ENCODE measurements around the gene ADRA2C. TPM values are rescaled to one million over a fixed set of nuclear protein-coding genes. Genes with fewer than 3 reads are reported as not detected.

The ADRA2C gene
- total and polyA plus RNA-seq, 2 of the 13 experiments (the other 11 are each of a cell fraction or from before 2014, with no cell fraction given): 15.4 to 69.7 TPM

GRCh38 chr4:3768842-3769641 lies 2.9 kb downstream of the ADRA2C start (continued):
- TF ChIP-seq ZNF687 (CRISPR knock-in tag; IDR thresholded peaks at IDR 0.05) (peak; percentile 55), ZSCAN30 (CRISPR knock-in tag; IDR thresholded peaks at IDR 0.05) (no peak), ZNF850 (CRISPR knock-in tag; conservative IDR thresholded peaks at IDR 0.05) (no peak), AKAP8 (CRISPR knock-in tag; IDR thresholded peaks at IDR 0.05) (0 out of 2 replicates have a peak, but pooled peaks have one; percentile 37), TBX3 (IDR thresholded peaks at IDR 0.05; ENCODE audit: borderline replicate concordance) (no peak), ZNF644 (CRISPR knock-in tag; IDR thresholded peaks at IDR 0.05; ENCODE audit: low read depth) (no peak), SALL2 (CRISPR knock-in tag; IDR thresholded peaks at IDR 0.05) (no peak), ZNF567 (CRISPR knock-in tag; IDR thresholded peaks at IDR 0.05; ENCODE audit: borderline replicate concordance) (no peak), ZSCAN5A (CRISPR knock-in tag; IDR thresholded peaks at IDR 0.05; ENCODE audit: borderline replicate concordance) (no peak), ZNF562 (CRISPR knock-in tag; IDR thresholded peaks at IDR 0.05; ENCODE audit: borderline replicate concordance) (no peak), PRDM10 (CRISPR knock-in tag; IDR thresholded peaks at IDR 0.05; ENCODE audit: low read depth) (no peak), GATAD1 (CRISPR knock-in tag; IDR thresholded peaks at IDR 0.05) (no peak)
- TF ChIP-seq, protein P1, sequence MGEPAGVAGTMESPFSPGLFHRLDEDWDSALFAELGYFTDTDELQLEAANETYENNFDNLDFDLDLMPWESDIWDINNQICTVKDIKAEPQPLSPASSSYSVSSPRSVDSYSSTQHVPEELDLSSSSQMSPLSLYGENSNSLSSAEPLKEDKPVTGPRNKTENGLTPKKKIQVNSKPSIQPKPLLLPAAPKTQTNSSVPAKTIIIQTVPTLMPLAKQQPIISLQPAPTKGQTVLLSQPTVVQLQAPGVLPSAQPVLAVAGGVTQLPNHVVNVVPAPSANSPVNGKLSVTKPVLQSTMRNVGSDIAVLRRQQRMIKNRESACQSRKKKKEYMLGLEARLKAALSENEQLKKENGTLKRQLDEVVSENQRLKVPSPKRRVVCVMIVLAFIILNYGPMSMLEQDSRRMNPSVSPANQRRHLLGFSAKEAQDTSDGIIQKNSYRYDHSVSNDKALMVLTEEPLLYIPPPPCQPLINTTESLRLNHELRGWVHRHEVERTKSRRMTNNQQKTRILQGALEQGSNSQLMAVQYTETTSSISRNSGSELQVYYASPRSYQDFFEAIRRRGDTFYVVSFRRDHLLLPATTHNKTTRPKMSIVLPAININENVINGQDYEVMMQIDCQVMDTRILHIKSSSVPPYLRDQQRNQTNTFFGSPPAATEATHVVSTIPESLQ (CRISPR knock-in tag; conservative IDR thresholded peaks at IDR 0.05): no peak
- TF ChIP-seq, protein P2, sequence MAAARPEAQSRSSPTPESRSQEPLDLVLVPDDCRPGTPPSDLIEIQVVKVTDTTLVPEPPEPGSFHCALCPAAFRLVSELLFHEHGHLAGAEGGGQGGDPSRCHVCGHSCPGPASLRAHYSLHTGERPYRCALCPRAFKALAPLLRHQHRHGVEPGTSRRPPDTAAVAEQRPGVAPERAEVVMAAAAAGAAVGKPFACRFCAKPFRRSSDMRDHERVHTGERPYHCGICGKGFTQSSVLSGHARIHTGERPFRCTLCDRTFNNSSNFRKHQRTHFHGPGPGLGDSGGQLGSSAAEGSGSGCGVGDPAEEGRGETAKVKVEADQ (CRISPR knock-in tag; IDR thresholded peaks at IDR 0.05; ENCODE audit: borderline replicate concordance): no peak

Data from HepG2 (cell line).